Gastrocnemius medialis (tissue), 4 donors: ENCODE measurements around the gene ALDH3A1.

ENCODE experiments used
- CTCF ChIP-seq, 5 experiments: fragments of 450-650 bp in 3 of 5; fragments of 200-600 bp in 2 of 5; sonication (generic) in 2 of 5; IDR thresholded peaks in 4 of 5; conservative IDR thresholded peaks in 1 of 5; 1 replicate in 4 of 5; 2 replicates in 1 of 5; pipeline ENCODE4 v1.5.1; 2016 to 2019; ENCODE audit warnings: antibody characterized with exemption in 5 of 5, mild to moderate bottlenecking in 3 of 5, moderate library complexity in 3 of 5
- POLR2A ChIP-seq, 2 donors: fragments of 450-650 bp; IDR thresholded peaks; one replicate each; pipeline ENCODE4 v1.6.1; 2017; ENCODE audit warnings: antibody characterized with exemption in 2 of 2, mild to moderate bottlenecking in 2 of 2, moderate library complexity in 2 of 2

DNA sequence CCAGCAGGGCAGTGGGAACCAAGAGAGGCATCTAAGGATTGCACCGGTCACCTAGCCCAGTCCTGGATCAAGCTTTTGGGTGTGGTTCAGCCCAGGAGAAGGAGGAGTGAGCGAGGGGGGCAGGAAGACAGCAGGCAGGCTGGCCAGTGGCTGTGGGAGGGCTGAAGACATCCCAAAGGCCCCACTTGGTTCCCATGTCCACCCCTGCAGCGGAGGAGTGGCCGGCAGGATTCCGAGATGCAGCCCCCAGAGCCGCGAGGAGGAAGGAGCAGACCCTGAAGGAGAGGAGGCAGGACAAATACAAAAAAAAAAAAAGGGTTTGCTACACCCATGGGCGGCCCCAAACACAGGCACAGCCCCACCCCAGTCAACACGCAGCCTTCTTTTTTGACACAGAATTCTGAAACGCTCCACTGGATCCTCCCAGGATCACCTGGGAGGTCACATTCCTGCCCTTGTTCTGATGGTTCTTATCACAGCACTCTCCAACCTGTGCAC, 30.6 kb downstream of the ALDH3A1 start:
- TF ChIP-seq CTCF (IDR thresholded peaks at IDR 0.05 in 4 of 5, conservative IDR thresholded peaks at IDR 0.05 in 1 of 5) (no peak), POLR2A (IDR thresholded peaks at IDR 0.05) (no peak)
